ENCODE results near the gene MRPS34.

DNA sequence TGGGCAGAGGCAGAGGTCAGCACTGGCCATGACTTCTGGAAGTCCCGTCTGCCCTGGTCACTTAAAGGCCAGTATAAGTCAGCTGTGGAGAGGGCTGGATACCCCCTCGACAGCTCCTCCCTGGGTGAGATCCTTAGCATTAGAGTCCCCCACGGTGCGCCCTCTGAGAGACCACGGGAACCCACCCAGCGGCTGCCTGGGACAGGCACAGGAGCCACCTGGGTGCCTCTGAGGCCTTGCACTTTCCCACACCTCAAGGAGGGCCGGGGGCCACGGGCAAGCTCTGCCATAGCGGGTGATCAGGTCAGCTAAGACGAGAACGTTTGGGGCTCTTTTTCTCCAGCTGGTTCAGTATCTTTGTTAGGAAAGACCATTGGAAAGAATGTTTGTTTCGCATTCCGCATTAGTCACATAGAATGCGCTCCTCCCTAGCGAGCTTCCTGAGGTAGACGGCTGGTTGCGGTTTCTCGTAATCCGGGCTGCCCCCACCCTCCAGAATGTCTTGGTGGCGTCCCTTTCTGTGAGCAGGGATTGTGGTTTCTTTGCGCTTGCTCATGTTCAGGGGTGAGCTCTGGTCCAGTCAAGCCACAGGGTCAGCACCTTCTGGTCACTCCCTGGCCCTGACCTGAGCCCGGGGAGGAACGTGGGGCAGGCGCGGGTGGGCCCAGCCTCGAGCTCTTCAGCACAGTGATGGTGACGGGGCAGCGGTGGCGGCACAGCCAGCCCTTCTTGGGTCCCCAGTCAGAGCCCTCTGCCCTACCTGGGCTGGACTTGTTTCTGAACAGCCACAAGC lies 26.8 kb downstream of the MRPS34 start:
- TF ChIP-seq, protein P1, sequence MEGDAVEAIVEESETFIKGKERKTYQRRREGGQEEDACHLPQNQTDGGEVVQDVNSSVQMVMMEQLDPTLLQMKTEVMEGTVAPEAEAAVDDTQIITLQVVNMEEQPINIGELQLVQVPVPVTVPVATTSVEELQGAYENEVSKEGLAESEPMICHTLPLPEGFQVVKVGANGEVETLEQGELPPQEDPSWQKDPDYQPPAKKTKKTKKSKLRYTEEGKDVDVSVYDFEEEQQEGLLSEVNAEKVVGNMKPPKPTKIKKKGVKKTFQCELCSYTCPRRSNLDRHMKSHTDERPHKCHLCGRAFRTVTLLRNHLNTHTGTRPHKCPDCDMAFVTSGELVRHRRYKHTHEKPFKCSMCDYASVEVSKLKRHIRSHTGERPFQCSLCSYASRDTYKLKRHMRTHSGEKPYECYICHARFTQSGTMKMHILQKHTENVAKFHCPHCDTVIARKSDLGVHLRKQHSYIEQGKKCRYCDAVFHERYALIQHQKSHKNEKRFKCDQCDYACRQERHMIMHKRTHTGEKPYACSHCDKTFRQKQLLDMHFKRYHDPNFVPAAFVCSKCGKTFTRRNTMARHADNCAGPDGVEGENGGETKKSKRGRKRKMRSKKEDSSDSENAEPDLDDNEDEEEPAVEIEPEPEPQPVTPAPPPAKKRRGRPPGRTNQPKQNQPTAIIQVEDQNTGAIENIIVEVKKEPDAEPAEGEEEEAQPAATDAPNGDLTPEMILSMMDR (IDR thresholded peaks at IDR 0.05; ENCODE audit: poor library complexity), result no peak
- no peak for TF ChIP-seq EZH2phosphoT487 (IDR thresholded peaks at IDR 0.05; ENCODE audit: low read depth, severe bottlenecking, unreplicated experiment)
- TF ChIP-seq EZH2 (IDR thresholded peaks at IDR 0.05; ENCODE audit: borderline replicate concordance), result no peak

All from hepatocyte (in vitro differentiated cells).